ENCODE data around the gene SAP30L.
A peak's percentile ranks its signal among the peaks of the same experiment; 100 is the strongest.

DNA sequence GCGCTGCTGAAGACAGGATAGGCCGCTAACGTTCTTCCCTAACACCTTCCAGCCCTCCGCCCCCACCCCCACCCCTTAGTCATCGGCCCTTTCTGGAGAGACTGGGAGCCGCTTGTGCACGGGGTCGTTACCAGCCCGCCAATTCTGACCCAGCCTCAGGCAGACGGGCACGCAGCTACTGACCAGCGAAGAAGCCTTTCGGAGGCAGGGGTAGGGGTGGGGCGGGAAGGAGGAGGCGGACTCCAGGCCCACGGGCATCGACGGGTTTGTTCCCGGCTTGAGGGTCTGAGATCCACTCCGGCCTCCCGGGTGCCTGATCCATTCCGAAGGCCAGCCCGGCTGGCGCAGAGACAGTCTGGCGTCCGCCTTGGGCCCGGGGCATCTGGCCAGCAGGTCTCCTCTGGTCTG, 33.0 kb downstream of the SAP30L start:
- TF ChIP-seq, protein P1, sequence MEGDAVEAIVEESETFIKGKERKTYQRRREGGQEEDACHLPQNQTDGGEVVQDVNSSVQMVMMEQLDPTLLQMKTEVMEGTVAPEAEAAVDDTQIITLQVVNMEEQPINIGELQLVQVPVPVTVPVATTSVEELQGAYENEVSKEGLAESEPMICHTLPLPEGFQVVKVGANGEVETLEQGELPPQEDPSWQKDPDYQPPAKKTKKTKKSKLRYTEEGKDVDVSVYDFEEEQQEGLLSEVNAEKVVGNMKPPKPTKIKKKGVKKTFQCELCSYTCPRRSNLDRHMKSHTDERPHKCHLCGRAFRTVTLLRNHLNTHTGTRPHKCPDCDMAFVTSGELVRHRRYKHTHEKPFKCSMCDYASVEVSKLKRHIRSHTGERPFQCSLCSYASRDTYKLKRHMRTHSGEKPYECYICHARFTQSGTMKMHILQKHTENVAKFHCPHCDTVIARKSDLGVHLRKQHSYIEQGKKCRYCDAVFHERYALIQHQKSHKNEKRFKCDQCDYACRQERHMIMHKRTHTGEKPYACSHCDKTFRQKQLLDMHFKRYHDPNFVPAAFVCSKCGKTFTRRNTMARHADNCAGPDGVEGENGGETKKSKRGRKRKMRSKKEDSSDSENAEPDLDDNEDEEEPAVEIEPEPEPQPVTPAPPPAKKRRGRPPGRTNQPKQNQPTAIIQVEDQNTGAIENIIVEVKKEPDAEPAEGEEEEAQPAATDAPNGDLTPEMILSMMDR (optimal IDR thresholded peaks at IDR 0.05 in 1 of 3, IDR thresholded peaks at IDR 0.05 in 1 of 3, conservative IDR thresholded peaks at IDR 0.05 in 1 of 3; ENCODE audit: extremely low read depth in 1 of 3, insufficient read depth in 2 of 3, low read length in 3 of 3): no peak
- TF ChIP-seq EZH2 (IDR thresholded peaks at IDR 0.05; ENCODE audit: low read length): peak; percentile 90

Data from keratinocyte (primary cell).